GM19023 (cell line): ENCODE data around the gene BRIP1.
"Not testable (repeated sequence)": the region's sequence is repeated elsewhere in the genome, so short reads cannot be mapped to it uniquely, and the experiment has no call there.

Experiments
- ATAC-seq: cut with Tn5 transposase; IDR thresholded peaks from one replicate; pipeline ENCODE4 v1.9.1; 2021; ENCODE audit warnings: mild to moderate bottlenecking, moderate library complexity; ENCODE audit not compliant: unreplicated experiment

Gene BRIP1

DNA sequence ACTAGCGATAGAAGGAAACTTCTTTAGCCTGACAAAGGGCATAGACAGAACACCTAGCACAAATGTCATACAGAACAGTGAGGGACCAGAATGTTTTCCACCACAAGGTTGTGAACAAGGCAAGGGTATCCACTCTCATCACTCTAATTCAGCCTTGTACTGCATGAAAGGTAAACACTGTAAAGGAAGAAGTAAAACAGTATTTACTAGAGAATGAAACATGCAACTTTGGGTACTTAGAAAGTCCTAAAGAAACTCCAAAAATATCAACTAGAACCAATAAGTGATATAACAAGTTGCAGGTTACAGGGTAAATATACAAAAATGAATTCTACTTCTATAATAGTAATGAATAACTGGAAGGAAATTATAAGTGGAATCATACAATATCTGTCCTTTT, 32.2 kb downstream of the BRIP1 start:
- no peak for ATAC-seq

DNA sequence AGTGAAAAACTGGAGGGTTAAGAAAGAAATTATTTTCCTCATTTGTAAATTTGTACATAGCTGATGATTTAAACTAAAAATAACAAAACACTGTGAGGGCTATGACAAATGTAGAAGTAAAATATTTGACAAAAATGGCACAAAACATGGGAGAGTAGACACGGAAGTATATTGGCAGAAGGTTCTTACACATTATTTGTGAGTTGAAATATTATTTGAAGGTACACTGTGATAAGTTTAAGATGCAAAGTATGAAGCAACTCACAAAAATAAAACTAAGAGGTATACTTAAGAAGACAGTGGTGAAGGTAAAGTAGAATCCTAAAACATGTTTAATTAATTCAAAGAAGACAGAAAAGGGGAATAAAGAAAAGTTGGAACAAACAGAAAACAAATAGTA, 34.6 kb downstream of the BRIP1 start:
- ATAC-seq = no peak

DNA sequence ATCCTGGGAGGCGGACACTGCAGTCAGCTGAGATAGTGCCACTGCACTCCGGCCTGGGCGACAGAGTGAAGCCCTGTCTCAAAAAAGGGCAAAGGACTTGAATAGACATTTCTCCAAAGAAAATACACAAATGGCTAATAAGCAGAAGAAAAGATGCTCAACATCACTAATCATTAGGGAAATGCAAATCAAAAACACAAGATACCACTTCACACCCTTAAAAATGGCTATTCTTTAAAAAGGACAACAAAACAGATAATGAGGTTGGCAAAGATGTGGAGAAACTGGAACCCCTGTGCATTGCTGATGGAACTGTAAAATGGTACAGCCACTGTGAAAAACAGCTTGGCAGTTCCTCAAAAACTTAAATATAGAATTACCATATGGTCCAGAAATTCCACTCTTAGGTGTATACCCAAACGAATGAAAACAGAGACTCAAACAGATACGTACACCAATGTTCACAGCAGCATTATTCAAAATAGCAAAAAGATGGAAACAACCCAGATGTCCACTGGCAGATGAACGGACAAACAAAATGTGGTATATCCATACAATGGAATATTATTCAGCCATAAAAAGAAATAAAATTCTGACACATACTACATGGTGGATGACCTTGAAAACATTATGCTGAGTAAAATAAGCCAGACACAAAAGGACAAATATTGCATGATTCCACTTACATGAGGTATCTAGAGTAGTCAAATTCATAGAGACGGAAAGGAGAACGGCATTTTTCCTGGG, 35.5 kb downstream of the BRIP1 start:
- no peak for ATAC-seq

DNA sequence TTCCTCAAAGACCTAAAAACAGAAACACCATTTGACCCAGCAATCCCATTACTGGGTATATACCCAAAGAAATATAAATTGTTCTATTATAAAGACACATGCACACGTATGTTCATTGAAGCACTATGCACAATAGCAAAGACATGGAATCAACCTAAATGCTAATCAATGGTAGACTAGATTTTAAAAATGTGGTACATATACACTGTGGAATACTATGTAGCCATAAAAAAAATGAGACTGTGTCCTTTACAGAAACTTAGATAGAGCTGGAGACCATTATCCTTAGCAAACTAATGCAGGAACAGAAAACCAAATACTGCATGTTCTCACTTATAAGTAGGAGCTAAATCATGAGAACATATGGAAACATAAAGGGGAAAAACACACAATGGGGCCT, 36.5 kb downstream of the BRIP1 start:
- not testable (repeated sequence) for ATAC-seq

DNA sequence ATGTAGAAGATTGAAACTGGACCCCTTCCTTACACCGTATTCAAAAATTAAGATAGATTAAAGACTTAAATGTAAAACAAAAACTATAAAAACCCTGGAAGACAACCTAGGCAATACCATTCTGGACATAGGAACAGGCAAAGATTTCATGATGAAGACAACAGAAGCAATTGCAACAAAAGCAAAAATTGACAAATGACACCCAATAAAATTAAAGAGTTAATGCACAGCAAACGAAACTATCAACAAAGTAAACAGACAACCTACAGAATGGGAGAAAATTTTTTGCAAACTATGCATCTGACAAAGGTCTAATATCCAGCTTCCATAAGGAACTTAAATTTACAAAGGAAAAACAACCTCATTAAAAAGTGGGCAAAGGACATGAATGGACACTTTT, 37.1 kb downstream of the BRIP1 start:
- ATAC-seq = not testable (repeated sequence)

DNA sequence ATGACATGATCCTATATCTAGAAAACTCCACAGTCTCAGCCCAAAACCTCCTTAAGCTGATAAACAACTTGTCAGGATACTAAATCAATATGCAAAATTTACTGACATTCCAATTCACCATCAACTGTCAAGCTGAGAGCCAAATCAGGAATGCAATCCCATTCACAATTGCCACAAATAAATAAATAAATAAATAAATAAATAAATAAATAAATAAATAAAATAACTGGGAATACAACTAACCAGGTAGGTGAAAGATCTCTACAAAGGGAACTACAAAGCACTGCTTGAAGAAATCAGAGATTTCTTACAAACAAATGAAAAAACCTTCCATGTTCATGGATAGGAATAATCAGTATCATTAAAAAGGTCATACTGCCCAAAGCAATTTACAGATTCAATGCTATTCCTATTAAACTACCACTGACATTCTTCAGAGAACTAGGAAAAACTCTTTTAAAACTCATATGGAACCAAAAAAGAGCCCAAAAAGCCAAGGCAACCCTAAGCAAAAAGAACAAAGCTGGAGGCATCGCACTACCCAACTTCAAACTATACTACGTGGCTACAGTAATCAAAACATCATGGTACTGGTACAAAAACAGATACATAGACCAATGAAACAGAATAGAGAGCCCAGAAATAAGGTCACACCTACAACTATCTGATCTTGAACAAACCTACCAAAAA, 37.7 kb downstream of the BRIP1 start:
- ATAC-seq = no peak

DNA sequence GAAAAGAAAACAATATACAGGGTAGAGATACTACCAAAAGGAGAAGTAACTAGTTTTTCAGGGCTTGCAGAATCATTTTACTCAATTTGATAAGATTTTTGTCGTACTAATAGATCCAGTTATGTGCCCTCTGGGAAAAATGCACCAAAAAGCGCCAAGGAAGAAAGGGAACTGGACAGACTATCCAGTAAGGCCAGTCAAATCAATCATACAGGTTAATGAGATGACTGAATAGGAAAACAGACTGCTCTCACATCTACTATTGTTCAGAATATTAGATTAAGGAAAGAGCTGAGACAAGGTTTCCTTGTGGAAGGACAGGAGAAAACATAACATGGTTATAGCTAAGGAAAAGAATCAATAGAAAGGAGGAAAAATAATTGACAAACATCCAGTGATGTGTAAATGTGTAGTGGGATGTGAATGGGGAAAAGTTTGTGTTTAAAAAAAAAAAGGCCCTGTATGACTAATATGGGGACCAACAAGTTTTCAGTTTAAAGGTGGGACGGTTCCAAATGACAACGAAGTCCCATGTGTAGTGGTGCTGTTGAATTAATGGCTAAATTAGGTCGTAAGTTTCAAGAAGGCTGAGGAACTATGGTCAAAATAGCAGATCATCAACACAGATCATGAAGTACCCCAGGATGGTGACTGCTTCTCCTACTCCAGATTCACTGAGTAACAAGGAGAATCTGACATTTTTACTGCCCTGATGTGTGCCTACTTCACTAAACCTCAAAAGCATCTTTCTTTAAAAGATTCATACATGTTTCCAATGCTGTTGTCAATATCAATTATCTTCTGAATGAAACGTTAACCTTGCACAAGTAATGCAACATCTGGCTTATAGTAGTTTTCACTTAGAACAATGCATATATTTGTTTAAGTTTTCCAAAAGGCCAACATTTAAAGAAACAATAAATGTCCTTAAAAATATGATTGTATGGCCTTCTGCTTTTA, 40.7 kb downstream of the BRIP1 start:
- ATAC-seq = no peak

DNA sequence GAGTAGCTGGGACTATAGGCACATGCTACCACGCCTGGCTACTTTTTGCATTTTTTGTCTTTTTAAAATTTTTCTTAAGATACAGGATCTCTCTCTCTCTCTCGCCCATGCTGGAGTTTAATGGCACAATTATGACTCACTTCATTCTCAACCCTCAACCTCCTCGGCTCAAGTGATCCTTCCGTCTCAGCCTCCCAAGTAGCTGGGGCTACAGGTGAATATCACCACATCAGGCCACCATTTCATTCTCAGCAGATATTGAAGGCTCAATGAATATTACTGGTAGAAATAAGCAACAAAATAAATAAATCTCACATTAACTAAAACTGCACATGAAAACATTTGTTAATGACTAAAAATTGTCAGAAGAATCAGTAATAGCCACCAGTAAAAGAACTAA, 41.7 kb downstream of the BRIP1 start:
- no peak for ATAC-seq

DNA sequence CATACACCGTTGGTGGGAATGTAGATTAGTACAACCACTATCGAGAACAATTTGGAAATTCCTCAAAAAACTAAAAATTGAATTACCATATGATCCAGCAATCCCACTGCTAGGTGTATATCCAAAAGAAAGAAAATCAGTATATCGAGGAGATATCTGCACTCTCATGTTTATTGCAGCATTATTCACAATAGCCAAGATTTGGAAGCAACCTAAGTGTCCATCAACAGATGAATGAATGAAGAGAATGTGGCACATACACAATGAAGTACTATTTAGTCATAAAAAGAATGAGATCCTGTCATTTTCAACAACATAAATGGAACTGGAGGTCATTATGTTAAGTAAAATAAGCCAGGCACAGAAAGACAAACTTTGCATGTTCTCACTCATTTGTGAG, 44.1 kb downstream of the BRIP1 start:
- not testable (repeated sequence) for ATAC-seq

DNA sequence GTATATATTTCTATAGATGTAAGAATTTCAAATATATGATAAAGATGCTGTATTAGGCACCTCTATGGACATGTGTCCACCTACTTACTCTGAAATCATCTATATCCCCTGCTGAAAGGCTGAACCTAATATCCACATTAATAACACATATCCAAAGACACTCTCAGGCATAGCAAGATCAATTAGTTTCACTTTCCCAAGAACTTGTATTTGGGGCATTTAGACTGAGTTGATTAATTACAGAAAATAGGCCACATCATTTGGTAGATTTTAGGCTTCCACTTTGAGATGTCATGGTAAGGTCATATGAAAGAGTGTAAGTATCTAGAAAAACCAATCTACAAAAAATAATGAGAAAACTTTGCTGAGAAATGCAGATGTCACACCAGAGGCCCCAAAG, 45.1 kb downstream of the BRIP1 start:
- ATAC-seq = no peak

DNA sequence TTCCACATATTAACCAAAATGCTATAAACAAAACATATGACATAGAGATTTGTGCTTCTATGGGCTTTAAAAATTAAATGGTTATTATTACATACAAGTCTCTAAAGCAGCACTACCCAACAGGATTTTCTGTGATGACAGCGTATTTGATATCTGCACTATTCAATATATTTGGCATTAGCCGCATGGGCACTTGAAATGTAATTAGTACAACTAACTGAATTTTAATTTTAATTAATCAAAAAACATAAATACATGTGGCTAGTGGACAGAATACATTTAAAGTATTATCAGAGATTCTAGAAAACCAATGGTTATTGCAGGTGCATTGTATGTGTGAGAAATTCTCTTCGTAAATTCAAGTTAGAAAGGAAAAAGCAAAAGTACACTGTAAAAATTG, 45.9 kb downstream of the BRIP1 start:
- no peak for ATAC-seq

DNA sequence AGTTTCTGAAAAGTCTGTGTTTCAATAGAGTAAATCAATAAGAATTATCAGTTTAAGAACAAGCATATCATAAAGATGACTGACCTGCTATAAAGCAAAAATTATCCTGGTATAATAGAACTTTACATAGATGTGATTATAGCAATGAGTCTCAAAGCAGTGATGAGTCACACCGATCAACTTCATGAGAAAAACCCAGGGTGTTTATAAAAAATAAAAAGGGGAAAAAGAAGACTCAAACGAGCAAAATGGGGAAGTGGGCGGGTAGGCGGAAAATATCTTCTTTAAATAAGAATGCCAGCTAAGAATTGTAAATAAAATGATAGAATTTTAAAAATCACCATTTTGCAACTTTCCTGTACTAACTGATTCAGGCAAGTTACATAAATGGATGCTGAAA, 46.8 kb downstream of the BRIP1 start:
- no peak for ATAC-seq

DNA sequence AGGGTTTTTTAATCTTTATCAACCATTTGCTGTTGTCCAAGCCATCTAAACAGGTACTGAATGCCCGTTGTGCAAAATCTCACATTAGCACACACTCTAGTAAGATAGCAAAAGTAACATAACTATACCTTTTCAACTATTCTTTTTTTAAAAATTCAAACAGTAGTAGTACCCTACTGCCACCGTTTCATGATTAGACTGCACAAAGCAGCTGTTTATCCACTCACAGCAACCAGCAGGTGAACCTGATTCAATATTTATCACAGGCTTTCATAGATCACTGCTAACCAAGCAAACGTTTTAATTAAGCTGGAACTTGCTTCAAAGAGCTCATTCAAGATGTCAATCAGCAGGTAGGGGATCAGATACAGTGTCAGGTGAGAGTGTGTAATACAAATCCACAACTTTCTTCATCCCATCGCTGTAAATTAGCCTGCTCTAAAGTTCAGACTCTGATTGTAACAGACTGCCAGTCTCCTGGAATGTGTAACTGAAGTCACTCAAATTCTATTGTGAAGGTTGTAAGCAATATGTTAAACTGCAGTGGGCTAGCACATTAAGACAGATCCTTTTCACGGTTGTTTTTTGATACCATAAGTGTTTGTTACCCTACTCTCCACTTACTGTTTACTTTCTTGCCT, 47.3 kb downstream of the BRIP1 start:
- no peak for ATAC-seq

DNA sequence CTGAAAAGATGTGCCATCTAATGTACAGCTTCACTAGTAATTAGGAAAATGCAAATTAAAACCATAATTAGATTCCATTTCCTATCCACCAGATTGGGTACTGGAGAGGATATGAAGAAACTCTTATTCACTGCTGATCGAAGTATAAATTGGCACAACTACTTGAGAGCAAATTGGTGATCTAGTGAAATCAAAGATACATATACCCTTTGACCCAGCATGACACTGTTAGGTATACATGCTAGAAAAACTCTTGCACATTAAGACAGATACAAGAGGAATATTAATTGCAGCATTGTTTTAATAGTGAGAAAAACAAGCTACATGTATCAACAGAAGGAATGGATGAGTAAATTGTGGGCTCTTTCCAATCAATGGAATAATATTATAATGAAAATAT, 48.8 kb downstream of the BRIP1 start:
- ATAC-seq = no peak

DNA sequence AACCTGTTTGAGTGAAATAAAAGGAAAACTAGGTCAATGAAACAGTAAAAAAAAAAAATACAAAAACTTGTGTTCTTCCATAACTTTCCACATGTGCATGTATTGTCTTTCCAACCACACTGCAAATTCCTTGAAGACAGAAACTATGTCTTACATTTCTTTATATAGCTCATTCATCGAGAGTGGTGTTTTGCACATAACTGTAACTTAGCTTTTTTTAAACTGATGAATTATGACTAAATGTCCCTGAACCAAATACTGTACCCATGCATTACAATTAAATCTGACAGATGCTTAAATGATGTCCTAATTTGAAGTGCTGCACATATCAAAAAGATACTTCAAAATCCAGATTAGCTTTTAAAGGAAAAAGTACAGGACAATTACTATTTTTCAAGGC, 50.1 kb downstream of the BRIP1 start:
- no peak for ATAC-seq

DNA sequence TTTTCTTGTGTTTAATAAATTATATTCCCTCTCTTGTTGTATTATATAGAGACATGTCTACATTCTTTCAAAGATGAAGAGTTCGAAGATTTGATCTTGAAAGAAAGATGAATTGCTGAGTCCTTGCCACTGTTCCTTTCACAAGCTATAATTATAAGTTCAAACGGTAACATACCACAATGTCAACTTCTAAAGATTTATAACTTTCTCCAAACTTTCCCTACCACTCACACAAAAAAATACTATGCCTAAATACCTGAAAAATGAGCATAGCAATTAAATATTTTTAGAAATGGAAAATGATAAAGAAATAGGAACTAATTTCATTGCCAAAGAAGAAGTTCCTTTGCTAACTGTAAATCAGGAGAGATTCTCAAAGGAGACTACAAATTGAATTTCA, 50.6 kb downstream of the BRIP1 start:
- no peak for ATAC-seq

DNA sequence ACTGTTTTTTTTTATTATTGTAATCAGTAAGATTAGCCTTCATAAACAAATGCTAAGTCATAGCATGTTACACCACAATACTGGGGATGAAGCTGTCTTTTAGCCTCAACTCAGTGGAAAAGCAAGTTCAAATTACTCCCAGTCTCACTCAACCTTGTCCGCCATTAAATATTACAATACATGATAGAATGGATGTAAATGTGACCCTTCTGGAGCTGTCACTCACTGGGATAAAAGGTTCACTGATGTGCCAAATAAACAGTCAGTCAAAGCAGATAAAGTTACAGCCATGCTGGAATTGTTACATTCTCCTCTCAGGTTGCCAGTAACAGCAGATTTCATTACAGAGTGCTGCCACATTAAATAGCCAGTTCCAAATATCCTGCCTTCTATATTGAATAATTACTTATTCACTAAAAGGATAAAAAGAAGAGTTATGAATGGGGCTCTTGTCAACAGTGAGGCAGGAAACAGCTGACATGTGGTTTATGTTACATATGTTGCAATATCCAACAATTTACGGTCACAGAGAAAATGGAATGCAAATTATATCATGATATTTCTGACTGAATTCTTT, 53.4 kb downstream of the BRIP1 start:
- no peak for ATAC-seq

DNA sequence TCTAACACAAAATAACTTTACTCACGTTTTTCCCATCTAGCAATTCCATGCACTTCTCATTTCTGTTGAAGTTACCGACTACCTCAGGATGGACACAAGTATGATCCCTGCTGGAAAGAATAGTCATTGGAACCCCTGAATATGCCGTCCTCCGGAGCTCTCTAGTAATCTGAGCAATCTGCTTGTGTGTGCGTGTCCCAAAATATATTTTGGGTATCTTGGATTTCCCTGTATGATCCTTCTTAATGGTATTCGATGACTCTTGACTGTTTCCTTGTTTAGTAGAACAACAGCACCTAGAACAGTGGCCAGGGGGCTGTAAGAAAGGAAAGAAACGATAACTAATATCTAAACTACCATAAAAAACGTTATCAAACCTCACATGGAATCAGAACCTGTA, 54.9 kb downstream of the BRIP1 start:
- no peak for ATAC-seq

DNA sequence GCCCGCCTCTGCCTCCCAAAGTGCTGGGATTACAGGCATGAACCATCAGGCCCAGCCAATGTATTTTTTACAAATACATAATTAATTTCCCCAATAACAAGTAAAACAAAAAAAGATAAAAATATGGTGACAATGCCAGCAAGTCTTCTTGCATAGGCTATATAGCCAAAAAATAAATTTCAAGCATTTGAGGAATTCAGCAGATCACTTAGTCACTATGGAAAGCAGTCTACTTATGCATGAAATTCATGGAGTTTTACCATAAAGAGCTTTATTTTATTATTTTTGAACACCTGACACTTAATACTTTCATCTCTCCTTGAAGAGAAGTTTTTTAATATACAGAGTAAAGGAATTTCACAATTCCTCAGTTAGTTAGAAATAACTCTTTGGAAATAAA, 56.4 kb downstream of the BRIP1 start:
- ATAC-seq = no peak

DNA sequence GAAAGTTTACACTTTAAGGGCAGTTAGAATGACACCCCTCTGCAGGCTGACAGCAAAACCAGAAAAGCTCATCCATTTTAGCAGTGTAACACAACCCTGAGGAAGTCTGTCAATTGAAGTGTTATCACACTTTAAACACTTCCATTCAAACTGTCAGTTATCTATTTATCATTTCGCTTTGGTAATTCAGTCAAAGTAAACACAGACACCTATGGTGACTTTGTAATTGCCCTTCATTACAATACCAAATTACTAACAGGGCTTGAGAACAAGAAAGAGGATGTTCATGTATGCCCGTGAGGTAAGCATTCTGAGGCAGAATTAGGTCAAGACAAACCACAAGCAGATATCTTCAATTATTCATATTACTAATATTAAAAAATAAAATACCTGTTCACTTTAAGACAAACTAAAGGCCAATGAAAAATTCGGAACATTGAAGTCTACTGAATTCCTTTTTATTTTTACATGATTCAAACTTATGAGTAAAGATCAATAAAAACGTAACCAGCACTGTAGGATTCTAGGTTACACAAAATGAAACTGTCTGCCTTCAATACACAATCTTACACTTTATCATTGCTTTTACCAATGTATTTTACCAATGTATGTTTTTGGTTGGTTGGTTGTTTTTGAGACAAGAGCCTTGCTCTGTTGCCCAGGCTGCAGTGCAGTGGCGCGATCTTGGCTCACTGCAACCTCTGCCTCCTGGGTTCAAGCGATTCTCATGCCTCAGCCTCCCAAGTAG, 57.1 kb downstream of the BRIP1 start:
- ATAC-seq = no peak
